ENCODE measurements around the gene CSPG4. TPM values are rescaled to one million over a fixed set of nuclear protein-coding genes. Genes with fewer than 3 reads are reported as not detected.
A peak's percentile ranks its signal among the peaks of the same experiment; 100 is the strongest.

Gene CSPG4
- total and polyA plus RNA-seq, 9 of the 15 experiments (the other 6 are each of a cell fraction or from before 2014, with no cell fraction given) = under 0.01 to 0.07 (median 0.04) TPM; not detected in 5

DNA sequence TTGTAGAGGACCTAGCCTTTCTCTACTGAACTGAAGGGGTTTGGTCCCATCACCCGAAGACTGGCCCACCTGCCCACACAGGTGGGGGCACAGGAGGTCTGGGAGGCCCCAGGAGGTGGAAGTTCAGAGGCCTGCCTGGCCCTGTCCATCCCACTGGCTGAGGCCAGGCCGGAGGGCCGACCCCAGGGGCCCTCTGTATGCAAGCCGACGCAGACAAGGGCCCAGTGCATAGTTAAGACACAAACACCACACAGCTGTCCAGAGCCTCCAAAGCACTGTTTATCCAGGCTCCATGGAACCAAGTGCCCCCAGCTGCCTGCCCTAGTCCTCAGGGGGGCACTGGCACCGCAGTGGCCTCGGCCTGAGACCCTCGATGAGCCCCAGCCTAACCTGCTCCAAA is 38.3 kb downstream of the CSPG4 start:
- peaks cover 1% of the 10 kb centered on the region for H3K9me1 ChIP-seq (ENCODE audit: control insufficient read depth, insufficient read depth, low read length)
- peaks cover 3% of the 10 kb centered on the region; the same call in 1 of the 2 replicates for H4K20me1 ChIP-seq (replicated peaks; ENCODE audit: control insufficient read depth, insufficient read depth, low read length)
- intact Hi-C loops (cut with micrococcal nuclease) (no loop called here), in situ Hi-C loops (cut with MboI) (loop anchor here (10.0 kb wide), 1 partner anchor 650 kb away; the partner anchor contains the start of gene PPCDC)
- 51% methylated on average over 5 of the region's 8 CpGs for WGBS (ENCODE audit: insufficient coverage, low coverage, missing lambda C conversion rate)
- FAIRE-seq (no peak), DNase-seq (ENCODE audit: extremely low read depth in 1 of 4, low spot score in 3 of 4) (no peak), ATAC-seq (no peak)
- H3K27ac ChIP-seq (ENCODE audit: extremely low read depth, low read depth, low read length) = no peak overlapping the region
- H3K9ac ChIP-seq (ENCODE audit: insufficient read depth in 1 of 2, low read depth in 2 of 2, low read length in 2 of 2) = no peak overlapping the region
- H3K36me3 ChIP-seq (ENCODE audit: control insufficient read depth, insufficient read depth, low read length) = no peaks in the 10 kb centered on the region
- no peak overlapping the region for H3K4me2 ChIP-seq (ENCODE audit: insufficient read depth, low read length)
- H3K4me1 ChIP-seq (replicated peaks in 1 of 2; ENCODE audit: control insufficient read depth in 2 of 2, insufficient read depth in 2 of 2, low read length in 2 of 2) = peaks cover 10 to 55% of the 10 kb centered on the region in 2 experiments; a peak in 4 of 5 replicates
- H2AFZ ChIP-seq (ENCODE audit: low read depth, low read length) = no peak overlapping the region
- TF ChIP-seq NFE2 (IDR thresholded peaks at IDR 0.05; ENCODE audit: low read depth) = no peak
- H3K27me3 ChIP-seq (ENCODE audit: control insufficient read depth in 2 of 2, insufficient read depth in 2 of 2, low read length in 2 of 2) = no peaks in the 10 kb centered on the region
- no peak overlapping the region for H3K4me3 ChIP-seq
- BruUV-seq (replicated peaks) = no TSS peak
- ChIA-PET POLR2A (interaction anchor here (0.5 kb wide), 1 partner anchor 133 kb away, joined by 3 read pairs; no protein-coding TSS in a partner anchor), CTCF (ENCODE audit: low intra/inter-chr PET ratio) (no interaction called here)
- H3K9me3 ChIP-seq (replicated peaks; ENCODE audit: control insufficient read depth, insufficient read depth, low read depth, low read length) = no peaks in the 10 kb centered on the region
- H3K79me2 ChIP-seq (ENCODE audit: control insufficient read depth, insufficient read depth, low read length) = no peaks in the 10 kb centered on the region

DNA sequence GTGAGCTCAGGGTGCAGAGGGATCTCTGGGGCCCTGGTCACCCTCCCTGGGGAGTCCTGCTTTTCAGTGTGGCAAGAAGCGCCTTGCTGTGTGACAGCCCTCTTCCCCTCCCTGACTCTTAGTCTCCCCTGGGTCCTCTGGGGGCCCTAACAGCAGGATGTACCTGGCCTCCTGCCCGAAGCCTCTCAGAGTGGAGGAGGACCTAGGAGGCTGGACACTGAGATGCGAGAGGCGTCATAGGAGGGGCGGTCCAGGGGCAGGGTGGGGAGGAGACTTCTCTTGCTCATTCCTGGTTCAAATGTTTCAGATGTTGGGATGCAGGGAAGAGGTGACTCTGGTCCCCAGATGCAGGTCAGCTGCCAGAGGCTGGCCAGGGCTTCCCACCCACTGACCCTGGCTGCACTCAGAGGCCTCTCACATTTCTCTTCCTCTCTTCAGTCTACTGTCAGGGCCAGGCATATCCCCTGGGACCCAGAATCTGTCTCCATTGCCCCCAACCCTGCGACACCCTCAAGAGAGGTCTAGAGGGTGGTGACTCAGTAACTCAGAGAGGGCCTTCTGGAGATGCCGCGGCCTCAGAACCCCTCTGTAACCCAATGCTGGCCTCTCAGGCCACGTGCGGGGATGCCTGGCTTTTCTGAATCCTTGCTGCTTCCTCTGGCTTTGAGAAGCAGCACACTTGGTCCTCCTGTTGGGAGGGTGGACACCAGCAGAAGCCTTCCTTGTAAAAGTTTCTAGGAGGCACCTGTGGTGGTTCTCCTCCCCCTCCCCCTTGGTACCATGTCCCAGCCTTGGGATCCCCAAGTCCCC is 39.0 kb downstream of the CSPG4 start:
- DNase-seq (ENCODE audit: extremely low read depth in 1 of 4, low spot score in 3 of 4) (no peak), ATAC-seq (peak; percentile 33), FAIRE-seq (no peak)
- WGBS (ENCODE audit: insufficient coverage, low coverage, missing lambda C conversion rate) = 59% methylated on average over 9 of the region's 10 CpGs
- Histone ChIP-seq H3K27me3 (ENCODE audit: control insufficient read depth in 2 of 2, insufficient read depth in 2 of 2, low read length in 2 of 2) (no peaks in the 10 kb centered on the region), H3K79me2 (ENCODE audit: control insufficient read depth, insufficient read depth, low read length) (no peaks in the 10 kb centered on the region), H3K36me3 (ENCODE audit: control insufficient read depth, insufficient read depth, low read length) (no peaks in the 10 kb centered on the region), H3K4me1 (replicated peaks in 1 of 2; ENCODE audit: control insufficient read depth in 2 of 2, insufficient read depth in 2 of 2, low read length in 2 of 2) (peaks cover 10 to 58% of the 10 kb centered on the region in 2 experiments; a peak in 4 of 5 replicates), H3K4me3 (no peak overlapping the region), H3K4me2 (ENCODE audit: insufficient read depth, low read length) (no peak overlapping the region), H3K27ac (ENCODE audit: extremely low read depth, low read depth, low read length) (no peak overlapping the region), H3K9me1 (ENCODE audit: control insufficient read depth, insufficient read depth, low read length) (peaks cover 3% of the 10 kb centered on the region), H2AFZ (ENCODE audit: low read depth, low read length) (no peak overlapping the region), H3K9ac (ENCODE audit: insufficient read depth in 1 of 2, low read depth in 2 of 2, low read length in 2 of 2) (peak overlapping the region in 1 of 2 experiments; percentile 89; a peak in 2 of 4 replicates), H3K9me3 (replicated peaks; ENCODE audit: control insufficient read depth, insufficient read depth, low read depth, low read length) (no peaks in the 10 kb centered on the region), H4K20me1 (replicated peaks; ENCODE audit: control insufficient read depth, insufficient read depth, low read length) (peaks cover 3% of the 10 kb centered on the region; the same call in 1 of the 2 replicates)
- CTCF ChIA-PET (ENCODE audit: low intra/inter-chr PET ratio) = no interaction called here
- POLR2A ChIA-PET = interaction anchor here (3.2 kb wide), 1 partner anchor 12 kb away, joined by 10 read pairs; no protein-coding TSS in a partner anchor
- in situ Hi-C loops (cut with MboI) = loop anchor here (10.0 kb wide), 1 partner anchor 649 kb away; the partner anchor contains the start of gene PPCDC
- intact Hi-C loops (cut with micrococcal nuclease) = no loop called here
- BruUV-seq (replicated peaks) = no TSS peak
- no peak for TF ChIP-seq SMARCE1 (IDR thresholded peaks at IDR 0.05)
- TF ChIP-seq CAMTA2 (CRISPR knock-in tag; conservative IDR thresholded peaks at IDR 0.05) = no peak
- no peak for TF ChIP-seq MYBL2 (IDR thresholded peaks at IDR 0.05; ENCODE audit: low read depth)
- TF ChIP-seq MYBL2 (CRISPR knock-in tag; IDR thresholded peaks at IDR 0.05; ENCODE audit: borderline replicate concordance) = no peak
- no peak for TF ChIP-seq FOS (IDR thresholded peaks at IDR 0.05; ENCODE audit: extremely low read depth, insufficient read length)
- no peak for TF ChIP-seq ZNF175 (CRISPR knock-in tag; IDR thresholded peaks at IDR 0.05; ENCODE audit: low read depth)
- no peak for TF ChIP-seq EHMT2 (IDR thresholded peaks at IDR 0.05)
- no peak for TF ChIP-seq CC2D1A (IDR thresholded peaks at IDR 0.05)
- no peak for TF ChIP-seq FUS (optimal IDR thresholded peaks at IDR 0.05; ENCODE audit: low read depth, low read length)
- TF ChIP-seq, protein P1, sequence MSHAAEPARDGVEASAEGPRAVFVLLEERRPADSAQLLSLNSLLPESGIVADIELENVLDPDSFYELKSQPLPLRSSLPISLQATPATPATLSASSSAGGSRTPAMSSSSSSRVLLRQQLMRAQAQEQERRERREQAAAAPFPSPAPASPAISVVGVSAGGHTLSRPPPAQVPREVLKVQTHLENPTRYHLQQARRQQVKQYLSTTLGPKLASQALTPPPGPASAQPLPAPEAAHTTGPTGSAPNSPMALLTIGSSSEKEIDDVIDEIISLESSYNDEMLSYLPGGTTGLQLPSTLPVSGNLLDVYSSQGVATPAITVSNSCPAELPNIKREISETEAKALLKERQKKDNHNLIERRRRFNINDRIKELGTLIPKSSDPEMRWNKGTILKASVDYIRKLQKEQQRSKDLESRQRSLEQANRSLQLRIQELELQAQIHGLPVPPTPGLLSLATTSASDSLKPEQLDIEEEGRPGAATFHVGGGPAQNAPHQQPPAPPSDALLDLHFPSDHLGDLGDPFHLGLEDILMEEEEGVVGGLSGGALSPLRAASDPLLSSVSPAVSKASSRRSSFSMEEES (CRISPR knock-in tag; IDR thresholded peaks at IDR 0.05) = no peak
- no peak for TF ChIP-seq PRMT5 (CRISPR knock-in tag; IDR thresholded peaks at IDR 0.05)
- TF ChIP-seq RBM22 (IDR thresholded peaks at IDR 0.05; ENCODE audit: low read depth, low read length, poor library complexity, severe bottlenecking) = no peak
- no peak for TF ChIP-seq BRCA1 (IDR thresholded peaks at IDR 0.05)
- no peak for TF ChIP-seq BRCA1 (CRISPR knock-in tag; IDR thresholded peaks at IDR 0.05)
- no peak for TF ChIP-seq ZNF444 (CRISPR knock-in tag; IDR thresholded peaks at IDR 0.05)
